ENCODE data around the gene KLC4. TPM values are rescaled to one million over a fixed set of nuclear protein-coding genes. Genes with fewer than 3 reads are reported as not detected.

KLC4 gene
- total and polyA plus RNA-seq, 2 experiments from 2014 or later: 10.4 to 15.0 TPM

DNA sequence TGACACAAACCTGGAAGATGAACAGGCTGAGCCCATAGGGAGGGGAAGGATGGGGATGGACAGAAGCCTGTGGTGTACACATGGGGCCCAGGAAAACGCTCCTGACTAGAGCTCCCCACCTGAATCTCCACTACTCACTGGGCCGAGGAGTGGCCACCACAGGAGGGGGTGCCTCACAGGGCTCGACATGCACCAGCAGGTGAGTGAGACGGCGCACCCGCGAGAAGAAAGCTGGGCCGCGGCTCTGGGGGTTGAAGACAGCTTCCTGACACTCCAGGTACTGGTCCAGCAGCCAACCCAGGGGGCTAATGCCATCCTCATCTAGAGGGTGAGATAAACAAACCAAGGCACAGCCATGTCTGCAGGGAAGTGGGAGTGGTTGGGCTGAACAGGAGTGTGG, 16.1 kb upstream of the KLC4 start:
- no peak overlapping the region for H3K4me3 ChIP-seq
- WGBS, 2 experiments (ENCODE audit: low coverage in 1 of 2, low lambda C conversion rate in 2 of 2, missing lambda C conversion rate in 2 of 2): 89 to 95% methylated on average over 9 of the region's 9 CpGs
- H3K4me1 ChIP-seq (ENCODE audit: insufficient read depth): no peaks in the 10 kb centered on the region
- no peaks in the 10 kb centered on the region for H3F3A ChIP-seq (ENCODE audit: insufficient read depth)
- TF ChIP-seq EZH2phosphoT487 (IDR thresholded peaks at IDR 0.05; ENCODE audit: insufficient read depth, low read depth) (no peak), EZH2 (IDR thresholded peaks at IDR 0.05; ENCODE audit: insufficient read depth, poor library complexity, severe bottlenecking) (no peak)
- no peak overlapping the region for H2AFZ ChIP-seq
- no peak overlapping the region for H3K27ac ChIP-seq
- no peaks in the 10 kb centered on the region for H3K9me2 ChIP-seq (ENCODE audit: insufficient read depth)
- H3K79me2 ChIP-seq (ENCODE audit: insufficient read depth): no peaks in the 10 kb centered on the region
- in situ Hi-C loops (cut with MboI): no loop called here
- H3K27me3 ChIP-seq (replicated peaks; ENCODE audit: insufficient read depth): no peaks in the 10 kb centered on the region
- peaks cover 18% of the 10 kb centered on the region; the same call in 1 of the 2 replicates for H3K36me3 ChIP-seq (ENCODE audit: low read depth)
- DNase-seq: no peak
- H3K9me3 ChIP-seq (ENCODE audit: low read depth): no peaks in the 10 kb centered on the region
- no peaks in the 10 kb centered on the region for H4K20me1 ChIP-seq (ENCODE audit: insufficient read depth)
- H3K4me2 ChIP-seq (ENCODE audit: unreplicated experiment): no peak overlapping the region
- H3K9ac ChIP-seq: no peak overlapping the region

DNA sequence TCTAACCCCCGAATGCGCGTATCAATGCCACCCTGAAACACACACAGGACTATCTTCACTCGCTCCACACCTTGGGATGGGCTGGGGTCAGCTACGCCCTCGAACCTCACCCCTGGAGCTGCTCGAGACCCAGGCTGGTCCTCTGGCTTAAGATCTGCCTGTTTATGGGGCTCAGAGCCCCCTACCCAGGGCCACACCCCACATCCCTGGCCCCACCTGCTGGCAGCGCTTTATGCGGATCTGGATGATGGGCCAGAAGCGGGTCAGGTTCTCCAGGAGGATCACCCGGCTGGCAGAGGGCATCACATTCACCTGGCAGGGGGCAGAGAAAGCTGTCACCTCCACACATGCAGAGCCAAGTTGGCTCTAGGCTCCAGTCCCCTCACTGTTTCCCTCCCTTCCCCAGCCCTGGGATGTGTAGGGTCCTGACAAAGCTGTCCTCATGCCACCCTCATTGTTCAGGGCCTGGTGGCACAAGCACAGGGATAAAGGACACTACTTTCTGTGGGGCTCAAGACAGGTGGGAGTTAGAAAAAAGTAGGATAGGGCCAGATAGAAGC, 14.0 kb upstream of the KLC4 start:
- 87 to 92% methylated on average over 11 of the region's 11 CpGs for WGBS, 2 experiments (ENCODE audit: low coverage in 1 of 2, low lambda C conversion rate in 2 of 2, missing lambda C conversion rate in 2 of 2)
- no peaks in the 10 kb centered on the region for H3K9me2 ChIP-seq (ENCODE audit: insufficient read depth)
- in situ Hi-C loops (cut with MboI): no loop called here
- no peaks in the 10 kb centered on the region for H3K9me3 ChIP-seq (ENCODE audit: low read depth)
- H4K20me1 ChIP-seq (ENCODE audit: insufficient read depth): no peaks in the 10 kb centered on the region
- TF ChIP-seq EZH2 (IDR thresholded peaks at IDR 0.05; ENCODE audit: insufficient read depth, poor library complexity, severe bottlenecking): no peak
- no peak for TF ChIP-seq EZH2phosphoT487 (IDR thresholded peaks at IDR 0.05; ENCODE audit: insufficient read depth, low read depth)
- peaks cover under 1% of the 10 kb centered on the region; the same call in 1 of the 2 replicates for H3K4me1 ChIP-seq (ENCODE audit: insufficient read depth)
- DNase-seq: no peak
- H3K4me2 ChIP-seq (ENCODE audit: unreplicated experiment): no peak overlapping the region
- no peak overlapping the region for H3K9ac ChIP-seq
- H2AFZ ChIP-seq: no peak overlapping the region
- no peaks in the 10 kb centered on the region for H3K27me3 ChIP-seq (replicated peaks; ENCODE audit: insufficient read depth)
- H3K79me2 ChIP-seq (ENCODE audit: insufficient read depth): peaks cover 5% of the 10 kb centered on the region
- H3F3A ChIP-seq (ENCODE audit: insufficient read depth): no peaks in the 10 kb centered on the region
- H3K4me3 ChIP-seq: no peak overlapping the region
- H3K36me3 ChIP-seq (ENCODE audit: low read depth): peaks cover 26% of the 10 kb centered on the region; the same call in 1 of the 2 replicates
- H3K27ac ChIP-seq: no peak overlapping the region

DNA sequence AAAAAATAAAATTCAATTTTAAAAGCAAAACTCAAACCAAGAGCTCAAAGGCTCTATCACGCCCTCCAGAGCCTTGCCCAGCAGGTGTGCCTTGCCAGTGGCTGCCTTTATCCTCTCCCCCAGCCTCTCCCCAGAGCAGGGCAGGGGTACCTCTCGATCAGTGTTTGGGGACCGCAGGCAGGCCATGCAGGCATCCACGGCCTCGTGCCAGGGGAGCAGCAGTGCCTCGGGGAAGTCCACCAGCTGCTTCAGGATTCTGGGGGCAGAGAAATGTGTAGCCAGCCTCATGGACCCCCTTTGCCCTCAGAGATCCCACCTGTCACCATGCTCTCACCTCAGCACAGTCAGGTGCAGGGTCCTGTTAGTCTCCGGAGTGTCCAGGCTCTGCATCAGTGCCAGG, 11.4 kb upstream of the KLC4 start:
- H3K4me2 ChIP-seq (ENCODE audit: unreplicated experiment): no peak overlapping the region
- no peak overlapping the region for H3K4me3 ChIP-seq
- TF ChIP-seq EZH2 (IDR thresholded peaks at IDR 0.05; ENCODE audit: insufficient read depth, poor library complexity, severe bottlenecking): no peak
- TF ChIP-seq EZH2phosphoT487 (IDR thresholded peaks at IDR 0.05; ENCODE audit: insufficient read depth, low read depth): no peak
- no peak for DNase-seq
- no peaks in the 10 kb centered on the region for H3K9me2 ChIP-seq (ENCODE audit: insufficient read depth)
- no peaks in the 10 kb centered on the region for H3F3A ChIP-seq (ENCODE audit: insufficient read depth)
- peaks cover 19% of the 10 kb centered on the region; the same call in 1 of the 2 replicates for H3K36me3 ChIP-seq (ENCODE audit: low read depth)
- no peak overlapping the region for H3K27ac ChIP-seq
- H3K79me2 ChIP-seq (ENCODE audit: insufficient read depth): peaks cover 31% of the 10 kb centered on the region
- H3K4me1 ChIP-seq (ENCODE audit: insufficient read depth): peaks cover 24% of the 10 kb centered on the region
- H4K20me1 ChIP-seq (ENCODE audit: insufficient read depth): no peaks in the 10 kb centered on the region
- H2AFZ ChIP-seq: no peak overlapping the region
- WGBS, 2 experiments (ENCODE audit: low coverage in 1 of 2, low lambda C conversion rate in 2 of 2, missing lambda C conversion rate in 2 of 2): 94 to 97% methylated on average over 7 of the region's 7 CpGs
- H3K9me3 ChIP-seq (ENCODE audit: low read depth): no peaks in the 10 kb centered on the region
- H3K27me3 ChIP-seq (replicated peaks; ENCODE audit: insufficient read depth): no peaks in the 10 kb centered on the region
- in situ Hi-C loops (cut with MboI): no loop called here
- H3K9ac ChIP-seq: no peak overlapping the region

DNA sequence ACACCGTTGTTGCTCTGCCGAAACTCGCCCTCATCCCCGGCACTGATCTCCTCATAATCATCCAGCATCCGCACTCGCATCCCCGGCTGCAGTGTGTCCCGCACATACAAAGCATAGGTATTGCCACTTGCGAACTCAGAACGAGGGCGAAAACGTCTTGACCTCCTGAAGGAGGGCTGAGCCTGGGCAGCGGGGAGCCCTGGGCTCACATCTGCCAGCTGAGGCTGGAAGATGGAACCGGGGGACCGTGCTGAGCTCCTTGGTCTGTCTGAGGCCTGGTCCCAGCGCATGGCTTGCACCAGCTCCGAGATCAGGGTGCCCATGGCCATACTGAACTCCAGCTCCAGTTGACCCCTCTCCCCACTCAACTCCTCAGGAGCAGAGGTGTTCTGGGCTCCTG, 8.4 kb upstream of the KLC4 start:
- Histone ChIP-seq H4K20me1 (ENCODE audit: insufficient read depth) (no peaks in the 10 kb centered on the region), H3F3A (ENCODE audit: insufficient read depth) (no peaks in the 10 kb centered on the region), H3K4me2 (ENCODE audit: unreplicated experiment) (no peak overlapping the region), H3K4me3 (no peak overlapping the region), H3K9me3 (ENCODE audit: low read depth) (no peaks in the 10 kb centered on the region), H3K27ac (no peak overlapping the region), H3K4me1 (ENCODE audit: insufficient read depth) (peaks cover 24% of the 10 kb centered on the region), H3K9ac (peak overlapping the region; percentile 99; the same call in 1 of the 2 replicates), H2AFZ (no peak overlapping the region), H3K36me3 (ENCODE audit: low read depth) (peaks cover 16% of the 10 kb centered on the region; the same call in 1 of the 2 replicates), H3K27me3 (replicated peaks; ENCODE audit: insufficient read depth) (no peaks in the 10 kb centered on the region), H3K79me2 (ENCODE audit: insufficient read depth) (peaks cover 36% of the 10 kb centered on the region), H3K9me2 (ENCODE audit: insufficient read depth) (no peaks in the 10 kb centered on the region)
- TF ChIP-seq EZH2phosphoT487 (IDR thresholded peaks at IDR 0.05; ENCODE audit: insufficient read depth, low read depth) (no peak), EZH2 (IDR thresholded peaks at IDR 0.05; ENCODE audit: insufficient read depth, poor library complexity, severe bottlenecking) (no peak)
- in situ Hi-C loops (cut with MboI): no loop called here
- no peak for DNase-seq
- 91% methylated on average over 17 of the region's 17 CpGs for WGBS, 2 experiments (ENCODE audit: low coverage in 1 of 2, low lambda C conversion rate in 2 of 2, missing lambda C conversion rate in 2 of 2)
